ENCODE measurements around the gene EXD3.
"Not testable (repeated sequence)": the region's sequence is repeated elsewhere in the genome, so short reads cannot be mapped to it uniquely, and the experiment has no call there.

EXD3 gene

GRCh38 chr9:137272241-137273094, 150.5 kb downstream of the EXD3 start:
- DNase-seq (ENCODE audit: low spot score): no peak

DNA sequence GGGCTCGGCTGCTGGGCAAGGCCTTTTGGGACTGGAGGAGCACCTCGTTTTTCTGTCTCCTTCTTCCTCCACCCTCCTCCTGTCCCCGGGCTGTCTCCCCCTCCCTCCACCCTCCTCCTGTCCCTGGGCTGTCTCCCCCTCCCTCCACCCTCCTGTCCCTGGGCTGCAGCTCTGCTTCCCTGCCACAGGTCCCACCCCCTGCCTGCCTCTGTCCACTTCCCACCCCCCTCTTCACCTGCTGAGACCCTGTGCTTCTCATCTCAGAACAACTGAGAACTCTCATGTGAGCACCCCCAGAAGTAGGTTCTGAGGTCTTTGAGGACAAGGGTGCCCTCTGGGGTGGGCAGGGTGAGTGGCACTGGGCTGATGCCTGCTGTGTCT, 151.3 kb downstream of the EXD3 start:
- no peak for DNase-seq (ENCODE audit: low spot score)

- no peak for DNase-seq (ENCODE audit: low spot score)
Measured at GRCh38 chr9:137270929-137271695, 151.8 kb downstream of the EXD3 start.

DNA sequence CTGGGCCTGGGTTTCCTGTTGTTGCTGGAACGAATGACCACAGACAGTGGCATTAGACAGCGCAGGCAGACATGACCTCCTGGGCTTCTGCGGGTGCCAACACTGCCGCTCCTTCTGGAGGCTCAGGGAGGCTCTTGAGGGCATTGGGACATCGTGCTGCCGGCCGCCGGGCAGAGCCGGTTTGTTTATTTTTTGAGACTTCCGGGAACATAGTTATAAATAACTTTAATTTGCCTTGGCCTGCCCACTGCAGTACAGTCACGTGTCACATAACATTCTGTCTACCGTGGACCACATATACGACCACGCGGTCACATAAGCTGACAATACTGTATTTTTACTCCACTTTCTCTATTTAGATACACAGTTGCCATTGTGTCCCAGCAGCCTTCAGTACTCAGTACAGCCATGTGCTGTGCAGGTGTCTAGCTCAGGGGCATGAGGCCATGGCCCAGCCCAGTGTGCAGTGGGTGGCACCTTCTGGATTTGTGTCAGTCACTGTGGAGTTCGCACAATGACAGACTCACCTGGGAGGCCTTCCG, 153.7 kb downstream of the EXD3 start:
- DNase-seq (ENCODE audit: low spot score): no peak

- DNase-seq (ENCODE audit: low spot score): no peak
Measured at GRCh38 chr9:137268538-137269201, 154.3 kb downstream of the EXD3 start.

DNA sequence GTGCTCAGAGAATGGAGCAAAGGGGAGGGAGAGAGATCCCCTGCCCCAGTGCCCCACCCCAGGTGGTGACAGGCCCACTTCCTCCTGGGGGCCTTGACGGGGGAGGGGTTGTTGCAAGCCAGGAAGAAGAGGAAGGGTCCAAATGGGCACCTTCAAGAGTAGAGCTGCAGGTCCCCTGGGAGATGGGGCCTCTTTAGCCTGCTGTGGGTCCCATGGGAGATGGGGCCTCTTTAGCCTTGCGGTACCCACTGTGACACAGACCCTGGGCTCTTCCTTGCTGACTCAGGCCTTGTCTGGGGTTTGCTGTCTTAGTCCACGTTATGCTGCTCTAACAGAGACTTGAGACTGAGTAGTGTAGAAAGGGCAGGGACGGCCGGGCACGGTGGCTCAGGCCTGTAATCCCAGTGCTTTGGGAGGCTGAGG, 155.0 kb downstream of the EXD3 start:
- no peak for DNase-seq (ENCODE audit: low spot score)

DNA sequence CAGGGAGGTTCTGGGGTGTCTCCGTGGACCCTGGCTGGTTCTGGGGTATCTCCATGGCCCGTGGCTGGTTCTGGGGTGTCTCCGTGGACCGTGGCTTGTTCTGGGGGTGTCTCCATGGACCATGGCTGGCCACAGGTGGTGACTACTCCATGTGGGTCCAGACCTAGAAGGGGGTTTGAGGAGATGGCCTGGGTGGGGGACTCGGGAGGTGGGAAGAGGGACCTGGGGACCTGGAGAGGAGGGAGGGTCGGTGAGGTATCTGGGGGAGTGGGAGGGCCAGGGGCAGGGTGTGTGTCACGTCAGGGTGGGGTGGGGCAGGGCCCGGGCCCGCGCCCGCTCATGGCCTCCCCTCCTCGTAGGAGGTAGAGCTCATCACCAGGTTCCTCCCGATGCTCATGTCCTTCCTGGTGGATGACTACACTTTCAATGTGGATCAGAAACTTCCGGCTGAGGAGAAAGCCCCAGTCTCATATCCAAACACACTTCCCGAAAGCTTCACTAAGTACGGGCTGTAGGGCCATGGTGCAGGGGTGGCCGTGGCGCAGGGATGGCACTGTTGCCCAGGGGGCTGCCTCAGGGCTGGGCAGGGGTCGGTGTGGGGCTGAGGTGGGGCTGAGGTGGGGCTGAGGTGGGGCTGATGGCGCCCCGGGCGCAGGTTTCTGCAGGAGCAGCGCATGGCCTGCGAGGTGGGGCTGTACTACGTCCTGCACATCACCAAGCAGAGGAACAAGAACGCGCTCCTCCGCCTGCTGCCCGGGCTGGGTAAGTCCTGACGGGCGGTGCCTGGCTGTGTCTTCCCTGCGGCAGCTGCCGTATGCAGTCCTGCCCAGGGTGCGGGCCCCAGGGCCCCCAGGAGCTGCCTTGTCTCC, 156.1 kb downstream of the EXD3 start:
- no peak for DNase-seq (ENCODE audit: low spot score)

- no peak for DNase-seq (ENCODE audit: low spot score)
Measured at GRCh38 chr9:137266162-137266527, 156.8 kb downstream of the EXD3 start.

GRCh38 chr9:137265496-137266161, 157.3 kb downstream of the EXD3 start:
- no peak for DNase-seq (ENCODE audit: low spot score)

- DNase-seq (ENCODE audit: low spot score): no peak
Measured at GRCh38 chr9:137264067-137264466, 158.9 kb downstream of the EXD3 start.

DNA sequence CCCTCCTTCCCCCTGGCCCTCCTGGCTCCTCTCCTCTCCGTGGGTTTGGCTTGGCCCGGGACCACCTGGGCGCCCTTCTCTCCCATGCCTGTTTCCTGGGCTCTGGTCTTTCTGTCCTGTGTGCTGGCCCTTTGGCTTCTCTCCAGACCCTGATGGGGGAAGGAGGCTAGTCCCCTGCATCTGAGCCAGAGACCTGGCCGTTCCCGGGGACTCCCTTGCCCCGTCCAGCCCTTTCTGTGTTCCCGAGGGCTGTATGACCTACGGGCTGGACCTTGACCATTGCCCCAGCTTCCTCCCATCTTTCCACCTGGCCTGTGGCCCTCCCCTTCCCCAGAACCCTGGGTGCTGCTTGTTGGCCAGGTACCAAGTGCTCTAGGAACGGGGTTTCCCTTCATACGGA, 159.5 kb downstream of the EXD3 start:
- no peak for DNase-seq (ENCODE audit: low spot score)

GRCh38 chr9:137262909-137263285, 160.1 kb downstream of the EXD3 start:
- DNase-seq (ENCODE audit: low spot score): no peak

- DNase-seq (ENCODE audit: low spot score): not testable (repeated sequence)
Measured at GRCh38 chr9:137262173-137262908, 160.6 kb downstream of the EXD3 start.
